HepG2 (cell line): ENCODE results near the gene AMBRA1. TPM values are rescaled to one million over a fixed set of nuclear protein-coding genes. Genes with fewer than 3 reads are reported as not detected.

Source experiments
- FOXP4 ChIP-seq: sonication (generic); formaldehyde crosslinking; IDR thresholded peaks from 2 replicates; pipeline ENCODE4 v1.4.0; 2020; ENCODE audit warnings: missing genetic modification reagents
- PRDM15 ChIP-seq: sonication (generic); formaldehyde crosslinking; IDR thresholded peaks from 2 replicates; pipeline ENCODE4 v1.4.0; 2020; ENCODE audit warnings: missing genetic modification reagents
- SALL2 ChIP-seq: sonication (generic); formaldehyde crosslinking; IDR thresholded peaks from 2 replicates; pipeline ENCODE4 v1.8.1; 2023; ENCODE audit warnings: mild to moderate bottlenecking, missing genetic modification reagents, inconsistent platforms
- TIGD3 ChIP-seq: sonication (generic); formaldehyde crosslinking; IDR thresholded peaks from 2 replicates; pipeline ENCODE4 v1.5.1; 2020; ENCODE audit warnings: mild to moderate bottlenecking, missing genetic modification reagents, borderline replicate concordance
- YY1 ChIP-seq: IDR thresholded peaks from 2 replicates; pipeline ENCODE4 v1.6.1; 2011; ENCODE audit warnings: low read length, low read depth, moderate library complexity, mild to moderate bottlenecking; ENCODE audit not compliant: insufficient read depth, insufficient replicate concordance
- ZBTB34 ChIP-seq: sonication (generic); formaldehyde crosslinking; IDR thresholded peaks from 2 replicates; pipeline ENCODE4 v1.8.0; 2022; ENCODE audit warnings: mild to moderate bottlenecking, missing genetic modification reagents
- ZFP41 ChIP-seq: sonication (generic); formaldehyde crosslinking; IDR thresholded peaks from 2 replicates; pipeline ENCODE4 v1.4.0; 2020; ENCODE audit warnings: mild to moderate bottlenecking, missing genetic modification reagents, borderline replicate concordance
- ZNF362 ChIP-seq: sonication (generic); formaldehyde crosslinking; IDR thresholded peaks from 2 replicates; pipeline ENCODE4 v1.4.0; 2020; ENCODE audit warnings: missing genetic modification reagents, mild to moderate bottlenecking, borderline replicate concordance
- ZNF512B ChIP-seq: sonication (generic); formaldehyde crosslinking; IDR thresholded peaks from 2 replicates; pipeline ENCODE4 v1.5.1; 2020; ENCODE audit warnings: missing genetic modification reagents, mild to moderate bottlenecking, borderline replicate concordance
- ZNF530 ChIP-seq: sonication (generic); formaldehyde crosslinking; IDR thresholded peaks from 2 replicates; pipeline ENCODE4 v1.5.0; 2020; ENCODE audit warnings: low read depth, mild to moderate bottlenecking, missing genetic modification reagents
- ZNF724P ChIP-seq: sonication (generic); formaldehyde crosslinking; IDR thresholded peaks from 2 replicates; pipeline ENCODE4 v1.8.0; 2022; ENCODE audit warnings: missing genetic modification reagents, borderline replicate concordance
- ZNF777 ChIP-seq: sonication (generic); formaldehyde crosslinking; IDR thresholded peaks from 2 replicates; pipeline ENCODE4 v1.4.0; 2020; ENCODE audit warnings: missing genetic modification reagents
- ZNF788 ChIP-seq: sonication (generic); formaldehyde crosslinking; IDR thresholded peaks from 2 replicates; pipeline ENCODE4 v1.5.0; 2020; ENCODE audit warnings: mild to moderate bottlenecking, missing genetic modification reagents, borderline replicate concordance
- polyA plus RNA-seq, 8 experiments: library from polyadenylated mRNA; depleted of rRNA in 3 of 8; stranded (reverse) in 7 of 8; unstranded in 1 of 8; fragments of >200 nt; fragmentation: Illumina TruSeq in 4 of 8; extraction: Trizol in 4 of 8; gene quantifications; 2 replicates each; pipeline versions ENCODE4 v1.2.1 to v1.2.3, GENCODE V29; 2011 to 2016; ENCODE audit warnings: low read depth in 4 of 8, missing spikeins in 1 of 8, mixed read lengths in 1 of 8; ENCODE audit not compliant: insufficient read depth in 1 of 8
- total RNA-seq, 5 experiments: library from RNA; depleted of rRNA; stranded (reverse); fragments of >200 nt; fragmentation: Illumina TruSeq; extraction: Trizol; gene quantifications; 2 replicates each; pipeline ENCODE4 v1.2.3, GENCODE V29; 2016; ENCODE audit warnings: low read depth in 1 of 5

AMBRA1 gene
- total and polyA plus RNA-seq, 2 of the 13 experiments (the other 11 are each of a cell fraction or from before 2014, with no cell fraction given) = 15.7 to 26.0 TPM

GRCh38 chr11:46389450-46390330, 204.1 kb downstream of the AMBRA1 start (continued):
- TF ChIP-seq ZBTB34 (CRISPR knock-in tag) = no peak
- TF ChIP-seq ZNF777 = peak; percentile 90
- TF ChIP-seq PRDM15 = peak; percentile 56
- no peak for TF ChIP-seq ZNF530 (CRISPR knock-in tag)
- TF ChIP-seq SALL2 (CRISPR knock-in tag) = peak; percentile 85; the same call in 1 of the 2 replicates
- peak; percentile 20 for TF ChIP-seq YY1
- peak; percentile 26; the same call in 1 of the 2 replicates for TF ChIP-seq ZNF788
- peak; percentile 44; the same call in 1 of the 2 replicates for TF ChIP-seq ZNF512B (CRISPR knock-in tag)
- no peak for TF ChIP-seq ZFP41 (CRISPR knock-in tag)
- TF ChIP-seq FOXP4 (CRISPR knock-in tag) = 0 out of 2 replicates have a peak, but pooled peaks have one; percentile 27
- TF ChIP-seq ZNF362 = no peak; the same call in 1 of the 2 replicates
- TF ChIP-seq TIGD3 (CRISPR knock-in tag) = peak; percentile 5; the same call in 1 of the 2 replicates
- 0 out of 2 replicates have a peak, but pooled peaks have one; percentile 34 for TF ChIP-seq ZNF724P (CRISPR knock-in tag)
